HepG2 (cell line): ENCODE results near the gene ESYT2. TPM values are rescaled to one million over a fixed set of nuclear protein-coding genes. Genes with fewer than 3 reads are reported as not detected.

ENCODE experiments used
- ATAC-seq: fragments of 200-7000 bp; cut with Tn5 transposase; 3 replicates; pipeline ENCODE4 v1.9.1; 2020; ENCODE audit warnings: mild to moderate bottlenecking, moderate library complexity
- BruUV-seq: library from RNA; stranded (reverse); fragments of 400-500 nt; replicated peaks from 2 replicates; lab custom pipeline; 2021; lab: Mats Ljungman, UMichigan
- CTCF ChIA-PET: fragments of 300-600 bp; formaldehyde crosslinking; extraction: SDS; loops from one replicate; lab custom pipeline; 2021; ENCODE audit warnings: low total read pairs, inconsistent platforms, low intra/inter-chr PET ratio; lab: Yijun Ruan, JAX
- POLR2A ChIA-PET: fragments of 350-600 bp; sonication (Branson Sonifier 250); formaldehyde crosslinking; loops from one replicate; lab custom pipeline; 2020; ENCODE audit warnings: antibody characterized with exemption, inconsistent platforms; lab: Yijun Ruan, JAX
- DNase-seq: peaks from one replicate; pipeline ENCODE4 v3.0.0-alpha.2; 2015; ENCODE audit warnings: low spot score
- FAIRE-seq: peaks from 3 replicates; lab custom pipeline; 2011; peaks lifted over from hg19 to GRCh38; lab: Jason Lieb, UNC
- H2AFZ ChIP-seq: one replicate; pipeline ENCODE4 v1.6.1; 2011; ENCODE audit warnings: low read length, inconsistent platforms
- H3K27ac ChIP-seq: fragments of 300-600 bp; 3 replicates; pipeline ENCODE4 v1.8.0; 2011; ENCODE audit warnings: mixed run types, mild to moderate bottlenecking, mixed read lengths, low read length, inconsistent platforms; ENCODE audit not compliant: insufficient read depth; ENCODE audit errors: extremely low read length
- H3K27me3 ChIP-seq, 2 experiments: fragments of 200-600 bp in 1 of 2; 2 replicates in 1 of 2; 3 replicates in 1 of 2; pipeline versions ENCODE4 v1.6.0 to v1.8.0; 2011; ENCODE audit warnings: low read length in 2 of 2, mild to moderate bottlenecking in 2 of 2, moderate library complexity in 2 of 2, inconsistent platforms in 1 of 2; ENCODE audit not compliant: insufficient read depth in 2 of 2, control insufficient read depth in 1 of 2
- H3K36me3 ChIP-seq, 2 experiments: fragments of 200-600 bp in 1 of 2; replicated peaks in 1 of 2; 2 replicates in 1 of 2; 3 replicates in 1 of 2; pipeline versions ENCODE4 v1.5.1 to v1.8.0; 2011; ENCODE audit warnings: low read length in 2 of 2, inconsistent platforms in 1 of 2; ENCODE audit not compliant: insufficient read depth in 2 of 2, control insufficient read depth in 1 of 2
- H3K4me1 ChIP-seq: 2 replicates; pipeline ENCODE4 v1.5.1; 2012; ENCODE audit warnings: low read length, inconsistent platforms; ENCODE audit not compliant: insufficient read depth
- H3K4me2 ChIP-seq: 2 replicates; pipeline ENCODE4 v1.6.0; 2011; ENCODE audit warnings: low read depth, low read length, inconsistent platforms
- H3K4me3 ChIP-seq, 3 experiments: fragments of 200-600 bp in 1 of 3; sonication (generic), shearing (Covaris generic) in 1 of 3; replicated peaks in 1 of 3; 2 replicates each; pipeline ENCODE4 v1.5.1; 2011 to 2016; ENCODE audit warnings: low read length in 3 of 3, inconsistent platforms in 2 of 3, low read depth in 2 of 3, mild to moderate bottlenecking in 2 of 3, control low read depth in 1 of 3, mixed read lengths in 1 of 3; ENCODE audit not compliant: insufficient read depth in 1 of 3
- H3K79me2 ChIP-seq: one replicate; pipeline ENCODE4 v1.6.1; 2011; ENCODE audit warnings: low read length, inconsistent platforms; ENCODE audit not compliant: insufficient read depth
- H3K9ac ChIP-seq: 2 replicates; pipeline ENCODE4 v1.6.0; 2011; ENCODE audit warnings: mild to moderate bottlenecking, low read depth, low read length, inconsistent platforms; ENCODE audit not compliant: insufficient read depth
- H3K9me3 ChIP-seq: 2 replicates; pipeline ENCODE4 v1.5.1; 2012; ENCODE audit warnings: mild to moderate bottlenecking, low read length
- H4K20me1 ChIP-seq: 2 replicates; pipeline ENCODE4 v1.6.0; 2011; ENCODE audit warnings: inconsistent platforms, mild to moderate bottlenecking, low read length, moderate library complexity; ENCODE audit not compliant: insufficient read depth
- CC2D1A ChIP-seq: sonication (generic); formaldehyde crosslinking; IDR thresholded peaks from 2 replicates; pipeline ENCODE4 v1.8.1; 2023; ENCODE audit warnings: mild to moderate bottlenecking, missing genetic modification reagents
- FOXC1 ChIP-seq: sonication (generic); formaldehyde crosslinking; IDR thresholded peaks from 2 replicates; pipeline ENCODE4 v1.8.0; 2022; ENCODE audit warnings: mild to moderate bottlenecking, missing genetic modification reagents, borderline replicate concordance
- MAFG ChIP-seq: sonication (generic); formaldehyde crosslinking; IDR thresholded peaks from 2 replicates; pipeline ENCODE4 v1.5.1; 2020; ENCODE audit warnings: mild to moderate bottlenecking, missing genetic modification reagents
- NCOA1 ChIP-seq: sonication (generic); formaldehyde crosslinking; IDR thresholded peaks from 2 replicates; pipeline ENCODE4 v1.9.0; 2021; ENCODE audit warnings: missing genetic modification reagents
- NFE2L2 ChIP-seq: fragments of 150-350 bp; IDR thresholded peaks from 2 replicates; pipeline ENCODE4 v1.6.1; 2014; ENCODE audit warnings: low read length
- NR2C2 ChIP-seq: sonication (generic); formaldehyde crosslinking; IDR thresholded peaks from 2 replicates; pipeline ENCODE4 v1.4.0; 2020; ENCODE audit warnings: missing genetic modification reagents, mild to moderate bottlenecking, moderate library complexity, borderline replicate concordance
- YEATS4 ChIP-seq: sonication (generic); formaldehyde crosslinking; IDR thresholded peaks from 2 replicates; pipeline ENCODE4 v1.4.0; 2020; ENCODE audit warnings: missing genetic modification reagents, borderline replicate concordance
- ZBTB38 ChIP-seq: sonication (generic); formaldehyde crosslinking; IDR thresholded peaks from 2 replicates; pipeline ENCODE4 v1.5.1; 2020; ENCODE audit warnings: mild to moderate bottlenecking, missing genetic modification reagents
- ZNF30 ChIP-seq: sonication (generic); formaldehyde crosslinking; IDR thresholded peaks from 2 replicates; pipeline ENCODE4 v1.5.0; 2020; ENCODE audit warnings: mild to moderate bottlenecking, missing genetic modification reagents
- ZNF460 ChIP-seq: sonication (generic); formaldehyde crosslinking; IDR thresholded peaks from 2 replicates; pipeline ENCODE4 v1.5.1; 2020; ENCODE audit warnings: missing genetic modification reagents, mild to moderate bottlenecking, borderline replicate concordance
- ZNF468 ChIP-seq: sonication (generic); formaldehyde crosslinking; IDR thresholded peaks from 2 replicates; pipeline ENCODE4 v1.8.0; 2022; ENCODE audit warnings: mild to moderate bottlenecking, moderate library complexity, missing genetic modification reagents
- ZNF558 ChIP-seq: sonication (generic); formaldehyde crosslinking; IDR thresholded peaks from 2 replicates; pipeline ENCODE4 v1.9.0; 2022; ENCODE audit warnings: mild to moderate bottlenecking, missing genetic modification reagents, borderline replicate concordance
- ZNF678 ChIP-seq: sonication (generic); formaldehyde crosslinking; IDR thresholded peaks from 2 replicates; pipeline ENCODE4 v1.4.0; 2020; ENCODE audit warnings: mild to moderate bottlenecking, missing genetic modification reagents
- WGBS: methylation state at CpG from one replicate; pipeline ENCODE4 v1.1.6; 2017; ENCODE audit warnings: low lambda C conversion rate; 5-methylcytosine and 5-hydroxymethylcytosine counted together
- in situ Hi-C: cut with HindIII; loops from 2 replicates; pipeline ENCODE4 v1.10.0; 2017; ENCODE audit warnings: low pct_unique_long_range_greater_than_20kb; ENCODE audit not compliant: extremely low pct_ligation_motif_present
- intact Hi-C: fragments of 100-400 bp; cut with micrococcal nuclease; formaldehyde crosslinking; loops from one replicate; pipeline ENCODE4 v1.10.0; 2022; ENCODE audit not compliant: unreplicated experiment
- polyA plus RNA-seq, 8 experiments: library from polyadenylated mRNA; depleted of rRNA in 3 of 8; stranded (reverse) in 7 of 8; unstranded in 1 of 8; fragments of >200 nt; fragmentation: Illumina TruSeq in 4 of 8; extraction: Trizol in 4 of 8; gene quantifications; 2 replicates each; pipeline versions ENCODE4 v1.2.1 to v1.2.3, GENCODE V29; 2011 to 2016; ENCODE audit warnings: low read depth in 4 of 8, missing spikeins in 1 of 8, mixed read lengths in 1 of 8; ENCODE audit not compliant: insufficient read depth in 1 of 8
- total RNA-seq, 5 experiments: library from RNA; depleted of rRNA; stranded (reverse); fragments of >200 nt; fragmentation: Illumina TruSeq; extraction: Trizol; gene quantifications; 2 replicates each; pipeline ENCODE4 v1.2.3, GENCODE V29; 2016; ENCODE audit warnings: low read depth in 1 of 5
- TF ChIP-seq, protein P1 (sequence below): sonication (generic); formaldehyde crosslinking; IDR thresholded peaks from 2 replicates; pipeline ENCODE4 v1.8.1; 2023; ENCODE audit warnings: mild to moderate bottlenecking, inconsistent platforms, moderate library complexity, missing genetic modification reagents, borderline replicate concordance

ESYT2 gene
- total and polyA plus RNA-seq, 2 of the 13 experiments (the other 11 are each of a cell fraction or from before 2014, with no cell fraction given), result 28.5 to 37.3 TPM

DNA sequence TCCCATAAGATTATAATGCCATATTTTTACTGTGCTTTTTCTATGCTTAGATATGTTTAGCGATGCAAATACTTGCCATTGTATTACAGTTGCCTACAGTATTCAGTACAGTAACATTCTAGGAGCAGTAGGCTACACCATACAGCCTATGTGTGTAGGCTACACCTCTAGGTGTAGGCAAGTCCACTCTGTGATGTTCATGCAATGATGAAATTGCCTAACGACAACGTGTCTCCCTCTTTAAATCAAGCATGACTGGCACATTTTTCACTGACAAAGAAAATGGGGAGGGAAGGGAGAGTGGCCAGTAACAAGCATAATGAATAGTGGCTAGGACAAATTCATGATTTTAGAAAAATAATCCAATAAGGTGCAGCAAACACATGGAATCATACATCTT is 126.4 kb downstream of the ESYT2 start:
- POLR2A ChIA-PET, result no interaction called here
- peaks cover 50% of the 10 kb centered on the region for H3K79me2 ChIP-seq
- 55% methylated on average over 3 of the region's 3 CpGs for WGBS
- no peaks in the 10 kb centered on the region for H3K9me3 ChIP-seq
- peaks cover 0 to 30% of the 10 kb centered on the region in 2 experiments; a peak in 3 of 5 replicates for H3K36me3 ChIP-seq
- no peaks in the 10 kb centered on the region for H4K20me1 ChIP-seq
- CTCF ChIA-PET, result no interaction called here
- no TSS peak for BruUV-seq
- FAIRE-seq (peak; percentile 8), DNase-seq (no peak), ATAC-seq (no peak)
- no peak overlapping the region for H2AFZ ChIP-seq
- peaks cover 51% of the 10 kb centered on the region for H3K4me1 ChIP-seq
- peak overlapping the region; percentile 37 for H3K27ac ChIP-seq
- TF ChIP-seq ZBTB38 (no peak), NFE2L2 (peak; percentile 68)
- peak overlapping the region; percentile 82 for H3K4me2 ChIP-seq
- peak overlapping the region; percentile 77 to 99 (median 98); a peak in 4 of 6 replicates for H3K4me3 ChIP-seq
- intact Hi-C loops, result loop anchor here (10.0 kb wide), 1 partner anchor 112 kb away; no protein-coding TSS in a partner anchor
- H3K27me3 ChIP-seq, result no peaks in the 10 kb centered on the region; a peak in 1 of 5 replicates
- in situ Hi-C loops, result no loop called here
- H3K9ac ChIP-seq, result peak overlapping the region; percentile 96

DNA sequence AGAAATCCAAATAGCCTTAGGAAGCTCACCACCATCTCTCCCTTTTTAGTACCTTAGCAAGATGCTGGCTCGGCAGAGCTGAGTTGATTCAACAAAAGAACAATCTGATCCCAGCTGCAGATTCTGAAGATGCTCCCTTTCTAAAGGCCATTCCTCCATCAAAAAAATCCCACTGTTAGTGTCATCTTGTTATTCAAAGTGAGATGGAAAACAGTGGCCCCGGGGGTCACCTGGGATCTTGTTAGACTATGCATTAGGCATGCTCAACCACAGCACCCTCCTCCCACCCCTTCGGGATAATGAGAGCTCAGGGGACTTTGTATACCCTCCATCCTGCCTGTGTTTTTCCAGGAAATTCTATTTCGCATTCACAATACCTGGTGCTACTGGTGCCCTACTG is 127.1 kb downstream of the ESYT2 start:
- H3K9ac ChIP-seq, result no peak overlapping the region
- in situ Hi-C loops (no loop called here), intact Hi-C loops (loop anchor here (10.0 kb wide), 1 partner anchor 113 kb away; no protein-coding TSS in a partner anchor)
- no TSS peak for BruUV-seq
- no peaks in the 10 kb centered on the region for H3K9me3 ChIP-seq
- H3K79me2 ChIP-seq, result peaks cover 51% of the 10 kb centered on the region
- H3K27me3 ChIP-seq, result no peaks in the 10 kb centered on the region; a peak in 1 of 5 replicates
- H3K4me2 ChIP-seq, result 0 out of 2 replicates have a peak overlapping the region, but pooled peaks have one; percentile 82
- H4K20me1 ChIP-seq, result no peaks in the 10 kb centered on the region
- peaks cover 46% of the 10 kb centered on the region for H3K4me1 ChIP-seq
- H3K36me3 ChIP-seq, result peaks cover 0 to 31% of the 10 kb centered on the region in 2 experiments; a peak in 3 of 5 replicates
- no peak for FAIRE-seq
- H3K4me3 ChIP-seq, result no peak overlapping the region
- WGBS, result 81% methylated on average over 4 of the region's 4 CpGs
- H2AFZ ChIP-seq, result no peak overlapping the region
- DNase-seq, result no peak
- H3K27ac ChIP-seq, result no peak overlapping the region
- TF ChIP-seq NCOA1, result no peak
- no peak for TF ChIP-seq MAFG (CRISPR knock-in tag)
- TF ChIP-seq ZNF30 (CRISPR knock-in tag), result no peak
- no peak for TF ChIP-seq ZNF468 (CRISPR knock-in tag)
- no peak for TF ChIP-seq YEATS4
- TF ChIP-seq ZNF460 (CRISPR knock-in tag), result no peak
- no peak for TF ChIP-seq NR2C2 (CRISPR knock-in tag)
- TF ChIP-seq FOXC1 (CRISPR knock-in tag), result no peak
- TF ChIP-seq, protein P1, sequence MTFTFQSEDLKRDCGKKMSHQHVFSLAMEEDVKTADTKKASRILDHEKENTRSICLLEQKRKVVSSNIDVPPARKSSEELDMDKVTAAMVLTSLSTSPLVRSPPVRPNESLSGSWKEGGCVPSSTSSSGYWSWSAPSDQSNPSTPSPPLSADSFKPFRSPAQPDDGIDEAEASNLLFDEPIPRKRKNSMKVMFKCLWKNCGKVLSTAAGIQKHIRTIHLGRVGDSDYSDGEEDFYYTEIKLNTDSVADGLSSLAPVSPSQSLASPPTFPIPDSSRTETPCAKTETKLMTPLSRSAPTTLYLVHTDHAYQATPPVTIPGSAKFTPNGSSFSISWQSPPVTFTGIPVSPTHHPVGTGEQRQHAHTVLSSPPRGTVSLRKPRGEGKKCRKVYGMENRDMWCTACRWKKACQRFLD (CRISPR knock-in tag), result no peak
- TF ChIP-seq ZNF558 (CRISPR knock-in tag), result no peak
- TF ChIP-seq CC2D1A (CRISPR knock-in tag), result no peak
- TF ChIP-seq ZNF678 (CRISPR knock-in tag), result no peak
- ChIA-PET POLR2A (no interaction called here), CTCF (no interaction called here)
- ATAC-seq, result no peak
